Panc1 (cell line): ENCODE results near the gene LPP. TPM values are rescaled to one million over a fixed set of nuclear protein-coding genes. Genes with fewer than 3 reads are reported as not detected.

ENCODE experiments used
- ATAC-seq: fragments of 200-7000 bp; cut with Tn5 transposase; 2 replicates; pipeline ENCODE4 v1.9.1; 2020; ENCODE audit warnings: mild to moderate bottlenecking, moderate library complexity
- BruUV-seq: library from RNA; stranded (reverse); fragments of 400-500 nt; replicated peaks from 2 replicates; lab custom pipeline; 2021; lab: Mats Ljungman, UMichigan
- CTCF ChIA-PET: fragments of 300-600 bp; sonication (Branson Sonifier 250); formaldehyde crosslinking; loops from one replicate; lab custom pipeline; 2022; ENCODE audit warnings: antibody characterized with exemption; lab: Charles Lee
- POLR2A ChIA-PET: fragments of 300-600 bp; sonication (Branson Sonifier 250); formaldehyde crosslinking; loops from one replicate; lab custom pipeline; 2022; ENCODE audit warnings: antibody characterized with exemption; lab: Charles Lee
- DNase-seq: peaks from one replicate; pipeline ENCODE4 v3.0.0-alpha.2; 2010; ENCODE audit warnings: low read depth, low spot score
- H3K27ac ChIP-seq: 2 replicates; pipeline ENCODE4 v1.5.1; 2011; ENCODE audit warnings: mild to moderate bottlenecking, low read length, inconsistent platforms
- H3K27me3 ChIP-seq: fragments of 200-500 bp; sonication (Bioruptor generic); 2 replicates; pipeline ENCODE4 v1.6.0; 2014; ENCODE audit warnings: low read length, inconsistent platforms; ENCODE audit not compliant: control insufficient read depth, insufficient read depth
- H3K36me3 ChIP-seq: fragments of 200-500 bp; sonication (Bioruptor generic); 2 replicates; pipeline ENCODE4 v1.5.1; 2014; ENCODE audit warnings: inconsistent platforms, mild to moderate bottlenecking, low read length, moderate library complexity; ENCODE audit not compliant: control insufficient read depth, insufficient read depth
- H3K4me1 ChIP-seq: 2 replicates; pipeline ENCODE4 v1.5.1; 2011; ENCODE audit warnings: inconsistent platforms, mild to moderate bottlenecking, low read length, moderate library complexity; ENCODE audit not compliant: control insufficient read depth, insufficient read depth
- H3K4me3 ChIP-seq, 2 experiments: 2 replicates each; pipeline ENCODE4 v1.5.1; 2011 to 2012; ENCODE audit warnings: low read depth in 2 of 2, low read length in 2 of 2, mild to moderate bottlenecking in 2 of 2, inconsistent platforms in 1 of 2, moderate library complexity in 1 of 2
- H3K9me3 ChIP-seq: fragments of 200-500 bp; sonication (Bioruptor generic); 2 replicates; pipeline ENCODE4 v1.5.1; 2014; ENCODE audit warnings: low read depth, mild to moderate bottlenecking, inconsistent platforms, low read length, moderate library complexity; ENCODE audit not compliant: control insufficient read depth, insufficient read depth
- POLR2AphosphoS5 ChIP-seq: IDR thresholded peaks from 2 replicates; pipeline ENCODE4 v1.6.1; 2012; ENCODE audit warnings: mild to moderate bottlenecking, low read depth, low read length, moderate library complexity
- SIN3A ChIP-seq: IDR thresholded peaks from 2 replicates; pipeline ENCODE4 v1.6.1; 2012; ENCODE audit warnings: low read depth, mild to moderate bottlenecking, low read length, moderate library complexity, borderline replicate concordance; ENCODE audit not compliant: insufficient read depth
- TCF7L2 ChIP-seq: IDR thresholded peaks from 2 replicates; pipeline ENCODE4 v1.6.1; 2011; ENCODE audit warnings: mild to moderate bottlenecking, low read depth, low read length, inconsistent platforms
- in situ Hi-C: cut with HindIII; loops from 2 replicates; pipeline ENCODE4 v1.10.0; 2016; ENCODE audit warnings: low sequenced_read_pairs, low pct_unique_long_range_greater_than_20kb
- intact Hi-C: fragments of 100-400 bp; cut with micrococcal nuclease; formaldehyde crosslinking; loops from one replicate; pipeline ENCODE4 v1.10.0; 2022; ENCODE audit not compliant: unreplicated experiment
- total RNA-seq: library from RNA; stranded (reverse); gene quantifications from one replicate; pipeline ENCODE4 v1.2.1, GENCODE V29; 2021; ENCODE audit not compliant: unreplicated experiment
- TF ChIP-seq, protein P1 (sequence below), 2 experiments: IDR thresholded peaks; 2 replicates each; pipeline ENCODE4 v1.6.1; 2011 to 2012; ENCODE audit warnings: low read depth in 2 of 2, control low read depth in 1 of 2, low read length in 1 of 2, mild to moderate bottlenecking in 1 of 2, moderate library complexity in 1 of 2; ENCODE audit not compliant: insufficient read depth in 1 of 2
- TF ChIP-seq, protein P2 (sequence below): fragments of 450-650 bp; IDR thresholded peaks from 2 replicates; pipeline ENCODE4 v1.5.1; 2017; ENCODE audit warnings: mild to moderate bottlenecking

Gene LPP
- total RNA-seq, 1 experiment from 2014 or later, result 90.0 TPM

DNA sequence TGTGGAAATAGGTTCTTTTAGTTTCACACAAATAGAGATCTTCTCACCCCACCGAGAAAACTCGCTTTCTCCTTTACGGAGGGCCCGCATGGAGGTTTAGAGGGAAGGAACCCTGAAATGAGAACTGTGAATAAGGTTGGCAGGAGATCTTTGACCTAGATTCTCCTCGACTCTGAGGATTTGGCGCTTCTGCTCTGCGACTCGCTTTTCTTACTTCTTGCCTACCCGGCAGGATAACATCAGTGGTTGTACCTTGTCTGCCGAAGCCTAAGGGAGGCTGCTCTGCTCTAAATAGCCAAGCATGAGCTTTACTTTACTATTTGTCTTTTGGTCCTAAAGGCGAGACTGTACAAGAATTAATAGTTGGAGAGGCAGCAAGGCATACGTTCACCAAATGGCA, 544.5 kb downstream of the LPP start:
- Histone ChIP-seq H3K9me3 (no peaks in the 10 kb centered on the region), H3K4me1 (no peaks in the 10 kb centered on the region), H3K36me3 (no peaks in the 10 kb centered on the region), H3K27ac (no peak overlapping the region), H3K27me3 (no peaks in the 10 kb centered on the region), H3K4me3 (no peak overlapping the region)
- in situ Hi-C loops, result no loop called here
- intact Hi-C loops, result no loop called here
- ChIA-PET CTCF (no interaction called here), POLR2A (no interaction called here)
- TF ChIP-seq, protein P1, sequence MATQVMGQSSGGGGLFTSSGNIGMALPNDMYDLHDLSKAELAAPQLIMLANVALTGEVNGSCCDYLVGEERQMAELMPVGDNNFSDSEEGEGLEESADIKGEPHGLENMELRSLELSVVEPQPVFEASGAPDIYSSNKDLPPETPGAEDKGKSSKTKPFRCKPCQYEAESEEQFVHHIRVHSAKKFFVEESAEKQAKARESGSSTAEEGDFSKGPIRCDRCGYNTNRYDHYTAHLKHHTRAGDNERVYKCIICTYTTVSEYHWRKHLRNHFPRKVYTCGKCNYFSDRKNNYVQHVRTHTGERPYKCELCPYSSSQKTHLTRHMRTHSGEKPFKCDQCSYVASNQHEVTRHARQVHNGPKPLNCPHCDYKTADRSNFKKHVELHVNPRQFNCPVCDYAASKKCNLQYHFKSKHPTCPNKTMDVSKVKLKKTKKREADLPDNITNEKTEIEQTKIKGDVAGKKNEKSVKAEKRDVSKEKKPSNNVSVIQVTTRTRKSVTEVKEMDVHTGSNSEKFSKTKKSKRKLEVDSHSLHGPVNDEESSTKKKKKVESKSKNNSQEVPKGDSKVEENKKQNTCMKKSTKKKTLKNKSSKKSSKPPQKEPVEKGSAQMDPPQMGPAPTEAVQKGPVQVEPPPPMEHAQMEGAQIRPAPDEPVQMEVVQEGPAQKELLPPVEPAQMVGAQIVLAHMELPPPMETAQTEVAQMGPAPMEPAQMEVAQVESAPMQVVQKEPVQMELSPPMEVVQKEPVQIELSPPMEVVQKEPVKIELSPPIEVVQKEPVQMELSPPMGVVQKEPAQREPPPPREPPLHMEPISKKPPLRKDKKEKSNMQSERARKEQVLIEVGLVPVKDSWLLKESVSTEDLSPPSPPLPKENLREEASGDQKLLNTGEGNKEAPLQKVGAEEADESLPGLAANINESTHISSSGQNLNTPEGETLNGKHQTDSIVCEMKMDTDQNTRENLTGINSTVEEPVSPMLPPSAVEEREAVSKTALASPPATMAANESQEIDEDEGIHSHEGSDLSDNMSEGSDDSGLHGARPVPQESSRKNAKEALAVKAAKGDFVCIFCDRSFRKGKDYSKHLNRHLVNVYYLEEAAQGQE (IDR thresholded peaks at IDR 0.05; ENCODE audit: insufficient read depth in 1 of 2, low read depth in 2 of 2, low read length in 1 of 2), result no peak
- TF ChIP-seq POLR2AphosphoS5, result no peak
- TF ChIP-seq, protein P2, sequence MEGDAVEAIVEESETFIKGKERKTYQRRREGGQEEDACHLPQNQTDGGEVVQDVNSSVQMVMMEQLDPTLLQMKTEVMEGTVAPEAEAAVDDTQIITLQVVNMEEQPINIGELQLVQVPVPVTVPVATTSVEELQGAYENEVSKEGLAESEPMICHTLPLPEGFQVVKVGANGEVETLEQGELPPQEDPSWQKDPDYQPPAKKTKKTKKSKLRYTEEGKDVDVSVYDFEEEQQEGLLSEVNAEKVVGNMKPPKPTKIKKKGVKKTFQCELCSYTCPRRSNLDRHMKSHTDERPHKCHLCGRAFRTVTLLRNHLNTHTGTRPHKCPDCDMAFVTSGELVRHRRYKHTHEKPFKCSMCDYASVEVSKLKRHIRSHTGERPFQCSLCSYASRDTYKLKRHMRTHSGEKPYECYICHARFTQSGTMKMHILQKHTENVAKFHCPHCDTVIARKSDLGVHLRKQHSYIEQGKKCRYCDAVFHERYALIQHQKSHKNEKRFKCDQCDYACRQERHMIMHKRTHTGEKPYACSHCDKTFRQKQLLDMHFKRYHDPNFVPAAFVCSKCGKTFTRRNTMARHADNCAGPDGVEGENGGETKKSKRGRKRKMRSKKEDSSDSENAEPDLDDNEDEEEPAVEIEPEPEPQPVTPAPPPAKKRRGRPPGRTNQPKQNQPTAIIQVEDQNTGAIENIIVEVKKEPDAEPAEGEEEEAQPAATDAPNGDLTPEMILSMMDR, result no peak
- TF ChIP-seq TCF7L2, result no peak
- no peak for TF ChIP-seq SIN3A
- no TSS peak for BruUV-seq
- no peak for ATAC-seq
- DNase-seq, result no peak

DNA sequence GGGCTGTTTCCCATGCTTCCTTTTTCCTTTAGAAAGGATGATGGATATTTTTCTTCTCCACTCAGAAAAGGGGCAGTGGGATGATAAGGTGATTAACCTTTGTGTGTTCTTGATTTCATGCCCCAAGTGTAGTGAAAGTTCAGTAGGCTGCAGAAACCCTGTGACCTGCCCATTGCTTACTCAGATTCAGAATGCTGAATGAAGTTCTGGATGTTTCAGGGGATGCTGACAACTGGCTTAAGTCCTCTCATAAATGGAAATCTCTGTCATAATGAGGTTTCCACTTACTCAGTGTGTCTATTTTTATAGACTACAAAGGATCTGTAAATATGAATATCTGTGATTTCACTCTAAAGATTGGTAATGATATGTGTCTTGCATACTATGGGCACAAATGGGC, 546.5 kb downstream of the LPP start:
- ChIA-PET POLR2A (no interaction called here), CTCF (no interaction called here)
- BruUV-seq, result no TSS peak
- DNase-seq (no peak), ATAC-seq (no peak)
- in situ Hi-C loops (no loop called here), intact Hi-C loops (no loop called here)
- no peaks in the 10 kb centered on the region for H3K4me1 ChIP-seq
- no peaks in the 10 kb centered on the region for H3K36me3 ChIP-seq
- TF ChIP-seq POLR2AphosphoS5 (no peak), SIN3A (no peak), TCF7L2 (no peak)
- TF ChIP-seq, protein P2, result no peak
- TF ChIP-seq, protein P1 (IDR thresholded peaks at IDR 0.05; ENCODE audit: insufficient read depth in 1 of 2, low read depth in 2 of 2, low read length in 1 of 2), result no peak
- no peak overlapping the region for H3K4me3 ChIP-seq
- no peaks in the 10 kb centered on the region for H3K27me3 ChIP-seq
- H3K9me3 ChIP-seq, result no peaks in the 10 kb centered on the region
- no peak overlapping the region for H3K27ac ChIP-seq
